ENCODE results near the gene TRAPPC14.
"Not testable (repeated sequence)": the region's sequence is repeated elsewhere in the genome, so short reads cannot be mapped to it uniquely, and the experiment has no call there.

TRAPPC14 gene

GRCh38 chr7:100158229-100159098, at the start of gene TRAPPC14:
TRAPPC14 (minus strand) TSS chr7:100158723; CDS start chr7:100158499, 224 bp downstream.
- DNase-seq (ENCODE audit: low read depth in 2 of 2) = peak; percentile 91 to 96

- DNase-seq (ENCODE audit: low read depth in 2 of 2) = no peak
Observed at GRCh38 chr7:100204454-100204853, 45.9 kb upstream of the TRAPPC14 start.

GRCh38 chr7:100200693-100201092, 42.2 kb upstream of the TRAPPC14 start:
- no peak for DNase-seq (ENCODE audit: low read depth in 2 of 2)

GRCh38 chr7:100198266-100198665, 39.7 kb upstream of the TRAPPC14 start:
- no peak for DNase-seq (ENCODE audit: low read depth in 2 of 2)

- DNase-seq (ENCODE audit: low read depth in 2 of 2) = not testable (repeated sequence)
Observed at GRCh38 chr7:100195901-100196322, 37.4 kb upstream of the TRAPPC14 start.

- no peak for DNase-seq (ENCODE audit: low read depth in 2 of 2)
Observed at GRCh38 chr7:100195222-100195621, 36.7 kb upstream of the TRAPPC14 start.

GRCh38 chr7:100192969-100193368, 34.4 kb upstream of the TRAPPC14 start:
- no peak for DNase-seq (ENCODE audit: low read depth in 2 of 2)

- not testable (repeated sequence) for DNase-seq (ENCODE audit: low read depth in 2 of 2)
Observed at GRCh38 chr7:100192281-100192862, 33.8 kb upstream of the TRAPPC14 start.

GRCh38 chr7:100191775-100192174, 33.3 kb upstream of the TRAPPC14 start:
- no peak for DNase-seq (ENCODE audit: low read depth in 2 of 2)

GRCh38 chr7:100190048-100190711, 31.7 kb upstream of the TRAPPC14 start:
- DNase-seq (ENCODE audit: low read depth in 2 of 2) = no peak

GRCh38 chr7:100189061-100189460, 30.5 kb upstream of the TRAPPC14 start:
- DNase-seq (ENCODE audit: low read depth in 2 of 2) = no peak

- DNase-seq (ENCODE audit: low read depth in 2 of 2) = no peak
Observed at GRCh38 chr7:100185726-100186125, 27.2 kb upstream of the TRAPPC14 start.

GRCh38 chr7:100183090-100183489, 24.6 kb upstream of the TRAPPC14 start:
- not testable (repeated sequence) for DNase-seq (ENCODE audit: low read depth in 2 of 2)

- DNase-seq (ENCODE audit: low read depth in 2 of 2) = not testable (repeated sequence)
Observed at GRCh38 chr7:100182616-100183015, 24.1 kb upstream of the TRAPPC14 start.

GRCh38 chr7:100180084-100180483, 21.6 kb upstream of the TRAPPC14 start:
- not testable (repeated sequence) for DNase-seq (ENCODE audit: low read depth in 2 of 2)

GRCh38 chr7:100177045-100178001, 18.8 kb upstream of the TRAPPC14 start, which contains the start of the genes GPC2 and STAG3:
GPC2 (minus strand) TSS chr7:100177381; CDS start chr7:100177199, 182 bp downstream.
STAG3 (plus strand) TSS chr7:100177918; CDS start chr7:100180557, 2,639 bp downstream.
- DNase-seq (ENCODE audit: low read depth in 2 of 2) = peak; percentile 98 to 99

GRCh38 chr7:100176096-100177044, 17.8 kb upstream of the TRAPPC14 start:
- DNase-seq (ENCODE audit: low read depth in 2 of 2) = no peak

- no peak for DNase-seq (ENCODE audit: low read depth in 2 of 2)
Observed at GRCh38 chr7:100175296-100175935, 16.9 kb upstream of the TRAPPC14 start.

- DNase-seq (ENCODE audit: low read depth in 2 of 2) = no peak
Observed at GRCh38 chr7:100174582-100174981, 16.1 kb upstream of the TRAPPC14 start.

Data from activated CD4-positive, alpha-beta T cell treated with anti-CD3 and anti-CD28 coated beads for 24 hours (primary cell).